HEK293 (cell line): Measurements from ENCODE around the gene SIX2.

Experiments
- CTCF ChIA-PET: fragments of 350-600 bp; formaldehyde crosslinking; extraction: SDS; loops from one replicate; lab custom pipeline; 2021; ENCODE audit warnings: antibody characterized with exemption; lab: Yijun Ruan, JAX
- POLR2A ChIA-PET: fragments of 300-600 bp; formaldehyde crosslinking; extraction: SDS; loops from one replicate; lab custom pipeline; 2020; ENCODE audit warnings: antibody characterized with exemption, inconsistent platforms; lab: Yijun Ruan, JAX
- H3K27ac ChIP-seq: fragments of 200-500 bp; sonication (Bioruptor generic); 2 replicates; pipeline ENCODE4 v1.5.1; 2014; ENCODE audit warnings: low read depth, low read length, control low read depth, inconsistent platforms; ENCODE audit errors: extremely low read depth
- H3K36me3 ChIP-seq, 2 experiments: fragments of 200-500 bp in 1 of 2; sonication (Bioruptor generic) in 1 of 2; 1 replicate in 1 of 2; 2 replicates in 1 of 2; pipeline ENCODE4 v1.5.1; 2014 to 2017; ENCODE audit warnings: inconsistent platforms in 2 of 2, low read length in 2 of 2; ENCODE audit not compliant: control insufficient read depth in 2 of 2, insufficient read depth in 1 of 2
- H3K4me1 ChIP-seq: fragments of 200-500 bp; sonication (Bioruptor generic); 2 replicates; pipeline ENCODE4 v1.5.1; 2014; ENCODE audit warnings: mild to moderate bottlenecking, low read length, inconsistent platforms; ENCODE audit not compliant: control insufficient read depth, insufficient read depth
- H3K4me3 ChIP-seq: 2 replicates; pipeline ENCODE4 v1.5.1; 2011; ENCODE audit warnings: low read depth, mild to moderate bottlenecking, control low read depth, low read length, moderate library complexity
- H3K9me3 ChIP-seq: fragments of 200-500 bp; sonication (Bioruptor generic); 2 replicates; pipeline ENCODE4 v1.5.1; 2014; ENCODE audit warnings: low read depth, low read length, inconsistent platforms; ENCODE audit not compliant: control insufficient read depth, insufficient read depth
- RBAK ChIP-seq: fragments of 450-650 bp; formaldehyde crosslinking; IDR thresholded peaks from 2 replicates; pipeline ENCODE4 v1.5.1; 2016; ENCODE audit warnings: missing biosample characterization, missing genetic modification characterization
- ZBTB17 ChIP-seq: fragments of 450-650 bp; formaldehyde crosslinking; IDR thresholded peaks from 2 replicates; pipeline ENCODE4 v1.5.1; 2016; ENCODE audit warnings: missing biosample characterization, missing genetic modification characterization
- ZBTB8A ChIP-seq: fragments of 450-650 bp; formaldehyde crosslinking; IDR thresholded peaks from 2 replicates; pipeline ENCODE4 v1.5.1; 2016; ENCODE audit warnings: missing biosample characterization, missing genetic modification characterization
- ZFP69B ChIP-seq: fragments of 450-650 bp; formaldehyde crosslinking; IDR thresholded peaks from 2 replicates; pipeline ENCODE4 v1.5.1; 2016; ENCODE audit warnings: missing biosample characterization, missing genetic modification characterization
- ZNF138 ChIP-seq: fragments of 450-650 bp; formaldehyde crosslinking; IDR thresholded peaks from 2 replicates; pipeline ENCODE4 v1.5.1; 2016; ENCODE audit warnings: missing biosample characterization, missing genetic modification characterization, borderline replicate concordance
- ZNF175 ChIP-seq: fragments of 450-650 bp; formaldehyde crosslinking; IDR thresholded peaks from 2 replicates; pipeline ENCODE4 v1.5.1; 2016; ENCODE audit warnings: missing biosample characterization, missing genetic modification characterization
- ZNF202 ChIP-seq: fragments of 450-650 bp; formaldehyde crosslinking; IDR thresholded peaks from 2 replicates; pipeline ENCODE4 v1.5.1; 2016; ENCODE audit warnings: missing biosample characterization, missing genetic modification characterization, borderline replicate concordance
- ZNF214 ChIP-seq: fragments of 450-650 bp; formaldehyde crosslinking; IDR thresholded peaks from 2 replicates; pipeline ENCODE4 v1.5.1; 2017; ENCODE audit warnings: missing biosample characterization, mild to moderate bottlenecking, missing genetic modification characterization, borderline replicate concordance
- ZNF221 ChIP-seq: fragments of 450-650 bp; formaldehyde crosslinking; IDR thresholded peaks from 2 replicates; pipeline ENCODE4 v1.5.1; 2017; ENCODE audit warnings: missing biosample characterization, missing genetic modification characterization, borderline replicate concordance
- ZNF223 ChIP-seq: fragments of 450-650 bp; formaldehyde crosslinking; IDR thresholded peaks from 2 replicates; pipeline ENCODE4 v1.5.1; 2016; ENCODE audit warnings: missing biosample characterization, missing genetic modification characterization
- ZNF239 ChIP-seq: fragments of 450-650 bp; formaldehyde crosslinking; IDR thresholded peaks from 2 replicates; pipeline ENCODE4 v1.5.1; 2016; ENCODE audit warnings: missing biosample characterization, missing genetic modification characterization
- ZNF350 ChIP-seq: fragments of 450-650 bp; formaldehyde crosslinking; IDR thresholded peaks from 2 replicates; pipeline ENCODE4 v1.5.0; 2017; ENCODE audit warnings: missing biosample characterization, mild to moderate bottlenecking, missing genetic modification characterization
- ZNF366 ChIP-seq: fragments of 450-650 bp; formaldehyde crosslinking; conservative IDR thresholded peaks from 2 replicates; pipeline ENCODE4 v1.5.1; 2016; ENCODE audit warnings: missing biosample characterization, missing genetic modification characterization
- ZNF391 ChIP-seq: fragments of 450-650 bp; formaldehyde crosslinking; IDR thresholded peaks from 2 replicates; pipeline ENCODE4 v1.5.1; 2016; ENCODE audit warnings: low read depth, missing biosample characterization, missing genetic modification characterization, borderline replicate concordance
- ZNF449 ChIP-seq: fragments of 450-650 bp; formaldehyde crosslinking; IDR thresholded peaks from 2 replicates; pipeline ENCODE4 v1.5.1; 2017; ENCODE audit warnings: missing biosample characterization, mild to moderate bottlenecking, missing genetic modification characterization, moderate library complexity
- ZNF558 ChIP-seq: fragments of 450-650 bp; formaldehyde crosslinking; IDR thresholded peaks from 2 replicates; pipeline ENCODE4 v1.5.1; 2016; ENCODE audit warnings: missing biosample characterization, missing genetic modification characterization
- ZNF596 ChIP-seq: fragments of 450-650 bp; IDR thresholded peaks from 2 replicates; pipeline ENCODE4 v1.5.0; 2018; ENCODE audit warnings: missing biosample characterization, mild to moderate bottlenecking, missing genetic modification characterization, moderate library complexity
- ZNF660 ChIP-seq: fragments of 450-650 bp; IDR thresholded peaks from 2 replicates; pipeline ENCODE4 v1.5.1; 2018; ENCODE audit warnings: missing biosample characterization, mild to moderate bottlenecking, missing genetic modification characterization
- ZNF785 ChIP-seq: fragments of 450-650 bp; formaldehyde crosslinking; IDR thresholded peaks from 2 replicates; pipeline ENCODE4 v1.5.1; 2016; ENCODE audit warnings: missing biosample characterization, missing genetic modification characterization
- ZNF843 ChIP-seq: fragments of 450-650 bp; formaldehyde crosslinking; IDR thresholded peaks from 2 replicates; pipeline ENCODE4 v1.5.1; 2016; ENCODE audit warnings: missing biosample characterization, missing genetic modification characterization
- TF ChIP-seq, protein P1 (sequence below): fragments of 450-650 bp; formaldehyde crosslinking; IDR thresholded peaks from 2 replicates; pipeline ENCODE4 v1.5.1; 2016; ENCODE audit warnings: missing biosample characterization, missing genetic modification characterization
- TF ChIP-seq, protein P2 (sequence below): fragments of 450-650 bp; formaldehyde crosslinking; IDR thresholded peaks from 2 replicates; pipeline ENCODE4 v1.5.0; 2017; ENCODE audit warnings: missing biosample characterization, missing genetic modification characterization, borderline replicate concordance

SIX2 gene

DNA sequence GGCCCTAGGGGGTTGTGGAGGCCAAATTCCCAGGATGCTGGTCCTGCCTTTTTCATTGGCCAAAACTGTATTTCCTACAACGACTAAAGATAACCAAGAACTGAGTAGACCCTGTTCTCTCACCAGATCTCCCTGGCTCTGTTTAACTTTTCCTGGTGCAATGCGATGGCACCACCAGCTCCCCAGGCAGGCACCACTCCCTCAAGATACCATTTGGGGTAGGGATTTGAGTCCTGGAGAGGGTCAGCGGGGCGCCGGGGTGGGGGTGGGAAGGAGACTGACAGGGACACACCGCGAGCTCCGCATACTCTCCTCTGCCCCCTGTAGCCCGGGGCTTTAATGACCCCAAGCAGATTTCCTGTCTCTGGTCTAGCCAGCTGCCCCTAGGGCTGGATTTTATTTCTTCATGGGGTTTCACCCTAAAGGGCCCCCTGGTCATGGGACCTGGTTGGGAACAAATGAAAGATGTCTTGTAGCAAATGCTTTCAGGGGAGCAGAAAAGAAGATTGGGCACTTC, 7.3 kb downstream of the SIX2 start:
- H3K4me1 ChIP-seq, result no peaks in the 10 kb centered on the region
- no peak for TF ChIP-seq ZNF366
- H3K4me3 ChIP-seq, result no peak overlapping the region
- ChIA-PET POLR2A (no interaction called here), CTCF (interaction anchor here (0.8 kb wide), 1 partner anchor 12 kb away, joined by 4 read pairs; no protein-coding TSS in a partner anchor)
- no peak overlapping the region for H3K27ac ChIP-seq
- H3K9me3 ChIP-seq, result no peaks in the 10 kb centered on the region
- H3K36me3 ChIP-seq, result no peaks in the 10 kb centered on the region

- POLR2A ChIA-PET, result no interaction called here
- H3K4me3 ChIP-seq, result no peak overlapping the region
These were observed 8.1 kb downstream of the SIX2 start for GRCh38 chr2:45000921-45001868.

DNA sequence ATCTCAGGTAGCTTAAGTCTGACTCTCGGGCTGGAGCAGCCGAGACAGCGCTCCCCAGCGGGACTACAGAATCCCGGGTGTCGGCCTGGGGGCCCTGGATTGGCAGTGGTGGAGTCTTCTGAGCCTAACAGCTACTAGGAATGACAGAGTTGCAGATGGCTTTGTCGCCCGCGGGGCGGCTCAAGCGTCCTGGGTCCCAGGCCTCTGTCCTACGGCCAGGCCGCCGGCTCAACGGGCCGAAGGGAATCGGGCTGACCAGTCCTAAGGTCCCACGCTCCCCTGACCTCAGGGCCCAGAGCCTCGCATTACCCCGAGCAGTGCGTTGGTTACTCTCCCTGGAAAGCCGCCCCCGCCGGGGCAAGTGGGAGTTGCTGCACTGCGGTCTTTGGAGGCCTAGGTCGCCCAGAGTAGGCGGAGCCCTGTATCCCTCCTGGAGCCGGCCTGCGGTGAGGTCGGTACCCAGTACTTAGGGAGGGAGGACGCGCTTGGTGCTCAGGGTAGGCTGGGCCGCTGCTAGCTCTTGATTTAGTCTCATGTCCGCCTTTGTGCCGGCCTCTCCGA, 8.8 kb downstream of the SIX2 start:
- Histone ChIP-seq H3K36me3 (no peaks in the 10 kb centered on the region), H3K9me3 (no peaks in the 10 kb centered on the region), H3K4me3 (no peak overlapping the region), H3K27ac (no peak overlapping the region), H3K4me1 (no peaks in the 10 kb centered on the region)
- ChIA-PET CTCF (no interaction called here), POLR2A (no interaction called here)
- no peak for TF ChIP-seq ZNF175 (tag by site-specific recombination)

More at GRCh38 chr2:45000921-45001868, 8.1 kb downstream of the SIX2 start:
- TF ChIP-seq ZNF596 (tag by site-specific recombination) (no peak), ZFP69B (tag by site-specific recombination) (no peak), ZNF449 (no peak), ZNF785 (tag by site-specific recombination) (no peak), ZNF138 (tag by site-specific recombination) (no peak), ZNF660 (tag by site-specific recombination) (no peak), ZNF558 (tag by site-specific recombination) (no peak), RBAK (tag by site-specific recombination) (no peak)
- TF ChIP-seq, protein P1, sequence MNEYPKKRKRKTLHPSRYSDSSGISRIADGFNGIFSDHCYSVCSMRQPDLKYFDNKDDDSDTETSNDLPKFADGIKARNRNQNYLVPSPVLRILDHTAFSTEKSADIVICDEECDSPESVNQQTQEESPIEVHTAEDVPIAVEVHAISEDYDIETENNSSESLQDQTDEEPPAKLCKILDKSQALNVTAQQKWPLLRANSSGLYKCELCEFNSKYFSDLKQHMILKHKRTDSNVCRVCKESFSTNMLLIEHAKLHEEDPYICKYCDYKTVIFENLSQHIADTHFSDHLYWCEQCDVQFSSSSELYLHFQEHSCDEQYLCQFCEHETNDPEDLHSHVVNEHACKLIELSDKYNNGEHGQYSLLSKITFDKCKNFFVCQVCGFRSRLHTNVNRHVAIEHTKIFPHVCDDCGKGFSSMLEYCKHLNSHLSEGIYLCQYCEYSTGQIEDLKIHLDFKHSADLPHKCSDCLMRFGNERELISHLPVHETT (tag by site-specific recombination), result no peak
- Histone ChIP-seq H3K4me1 (no peaks in the 10 kb centered on the region), H3K36me3 (no peaks in the 10 kb centered on the region), H3K9me3 (no peaks in the 10 kb centered on the region), H3K27ac (no peak overlapping the region)
- CTCF ChIA-PET, result interaction anchor here (0.8 kb wide), 1 partner anchor 13 kb away, joined by 4 read pairs; no protein-coding TSS in a partner anchor

DNA sequence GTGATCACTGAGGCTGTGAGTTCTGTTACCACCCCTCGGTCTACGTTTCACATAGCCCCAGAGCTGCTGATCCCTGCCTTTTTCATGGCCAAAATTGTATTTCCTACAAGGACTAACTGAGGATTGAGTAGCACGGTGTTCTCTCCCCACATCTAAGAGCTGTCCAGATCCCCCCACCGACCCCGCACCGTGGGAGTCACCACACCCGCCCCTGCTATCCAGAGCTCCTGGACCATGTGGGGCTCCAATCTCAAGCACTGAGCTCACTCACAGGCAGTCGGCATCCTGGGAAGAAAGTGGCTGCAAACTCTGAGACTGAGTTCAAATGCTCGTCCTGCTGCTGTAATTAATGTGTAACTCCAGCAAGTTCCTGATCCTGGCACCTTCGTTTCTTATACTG, 9.7 kb downstream of the SIX2 start:
- CTCF ChIA-PET, result no interaction called here
- Histone ChIP-seq H3K4me3 (no peak overlapping the region), H3K27ac (no peak overlapping the region), H3K9me3 (no peaks in the 10 kb centered on the region), H3K4me1 (no peaks in the 10 kb centered on the region), H3K36me3 (no peaks in the 10 kb centered on the region)
- POLR2A ChIA-PET, result no interaction called here
- no peak for TF ChIP-seq ZNF202 (tag by site-specific recombination)
- no peak for TF ChIP-seq ZNF138 (tag by site-specific recombination)
- TF ChIP-seq, protein P2, sequence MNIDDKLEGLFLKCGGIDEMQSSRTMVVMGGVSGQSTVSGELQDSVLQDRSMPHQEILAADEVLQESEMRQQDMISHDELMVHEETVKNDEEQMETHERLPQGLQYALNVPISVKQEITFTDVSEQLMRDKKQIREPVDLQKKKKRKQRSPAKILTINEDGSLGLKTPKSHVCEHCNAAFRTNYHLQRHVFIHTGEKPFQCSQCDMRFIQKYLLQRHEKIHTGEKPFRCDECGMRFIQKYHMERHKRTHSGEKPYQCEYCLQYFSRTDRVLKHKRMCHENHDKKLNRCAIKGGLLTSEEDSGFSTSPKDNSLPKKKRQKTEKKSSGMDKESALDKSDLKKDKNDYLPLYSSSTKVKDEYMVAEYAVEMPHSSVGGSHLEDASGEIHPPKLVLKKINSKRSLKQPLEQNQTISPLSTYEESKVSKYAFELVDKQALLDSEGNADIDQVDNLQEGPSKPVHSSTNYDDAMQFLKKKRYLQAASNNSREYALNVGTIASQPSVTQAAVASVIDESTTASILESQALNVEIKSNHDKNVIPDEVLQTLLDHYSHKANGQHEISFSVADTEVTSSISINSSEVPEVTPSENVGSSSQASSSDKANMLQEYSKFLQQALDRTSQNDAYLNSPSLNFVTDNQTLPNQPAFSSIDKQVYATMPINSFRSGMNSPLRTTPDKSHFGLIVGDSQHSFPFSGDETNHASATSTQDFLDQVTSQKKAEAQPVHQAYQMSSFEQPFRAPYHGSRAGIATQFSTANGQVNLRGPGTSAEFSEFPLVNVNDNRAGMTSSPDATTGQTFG (tag by site-specific recombination), result no peak
- TF ChIP-seq ZNF391 (tag by site-specific recombination), result no peak
- TF ChIP-seq ZNF843, result no peak
- no peak for TF ChIP-seq ZNF223
- TF ChIP-seq ZNF214, result no peak
- no peak for TF ChIP-seq ZNF350 (tag by site-specific recombination)
- TF ChIP-seq ZNF239, result no peak
- TF ChIP-seq ZNF221 (tag by site-specific recombination), result no peak
- no peak for TF ChIP-seq ZBTB17 (tag by site-specific recombination)
- TF ChIP-seq ZBTB8A (tag by site-specific recombination), result no peak
